K562 (cell line): ENCODE measurements around the gene HOXA7. TPM values are rescaled to one million over a fixed set of nuclear protein-coding genes. Genes with fewer than 3 reads are reported as not detected.

Source experiments
- ATAC-seq: fragments of 200-7000 bp; cut with Tn5 transposase; 3 replicates; pipeline ENCODE4 v1.9.1; 2020; ENCODE audit warnings: moderate library complexity
- BruUV-seq: library from RNA; stranded (reverse); fragments of 400-500 nt; replicated peaks from 2 replicates; lab custom pipeline; 2021; lab: Mats Ljungman, UMichigan
- CTCF ChIA-PET: fragments of 300-600 bp; formaldehyde crosslinking; extraction: SDS; loops from one replicate; lab custom pipeline; 2021; ENCODE audit warnings: low intra/inter-chr PET ratio; lab: Yijun Ruan, JAX
- POLR2A ChIA-PET: fragments of 300-600, 350-650 bp; sonication (Branson Sonifier 250); formaldehyde crosslinking; extraction: SDS; loops from one replicate; lab custom pipeline; 2021; ENCODE audit warnings: antibody characterized with exemption, inconsistent platforms; lab: Yijun Ruan, JAX
- DNase-seq, 4 experiments: peaks; one replicate each; pipeline versions ENCODE4 v3.0.0 to v3.0.0-alpha.2; 2011 to 2018; ENCODE audit warnings: low spot score in 3 of 4, mixed read lengths in 3 of 4; ENCODE audit errors: extremely low read depth in 1 of 4
- FAIRE-seq: peaks from 2 replicates; lab custom pipeline; 2011; peaks lifted over from hg19 to GRCh38; lab: Jason Lieb, UNC
- H2AFZ ChIP-seq: 2 replicates; pipeline ENCODE4 v1.6.0; 2011; ENCODE audit warnings: low read depth, low read length, control low read depth, inconsistent platforms
- H3K27ac ChIP-seq: fragments of 200-600 bp; 3 replicates; pipeline ENCODE4 v1.8.0; 2011; ENCODE audit warnings: low read depth, mild to moderate bottlenecking, control low read depth, inconsistent platforms, low read length, moderate library complexity, mixed read lengths; ENCODE audit errors: extremely low read depth
- H3K27me3 ChIP-seq, 2 experiments: fragments of 300-600 bp in 1 of 2; 2 replicates in 1 of 2; 3 replicates in 1 of 2; pipeline versions ENCODE4 v1.6.0 to v1.8.0; 2011; ENCODE audit warnings: inconsistent platforms in 2 of 2, low read length in 2 of 2, mild to moderate bottlenecking in 1 of 2, mixed read lengths in 1 of 2, moderate library complexity in 1 of 2; ENCODE audit not compliant: control insufficient read depth in 2 of 2, insufficient read depth in 2 of 2
- H3K36me3 ChIP-seq: fragments of 300-600 bp; 3 replicates; pipeline ENCODE4 v1.8.0; 2011; ENCODE audit warnings: mild to moderate bottlenecking, low read length, inconsistent platforms; ENCODE audit not compliant: control insufficient read depth, insufficient read depth
- H3K4me1 ChIP-seq, 2 experiments: fragments of 200-600 bp in 1 of 2; replicated peaks in 1 of 2; 2 replicates in 1 of 2; 3 replicates in 1 of 2; pipeline versions ENCODE4 v1.5.1 to v1.8.0; 2011; ENCODE audit warnings: inconsistent platforms in 2 of 2, low read length in 2 of 2, mild to moderate bottlenecking in 1 of 2, mixed read lengths in 1 of 2, moderate library complexity in 1 of 2; ENCODE audit not compliant: control insufficient read depth in 2 of 2, insufficient read depth in 2 of 2
- H3K4me2 ChIP-seq: 2 replicates; pipeline ENCODE4 v1.6.1; 2011; ENCODE audit warnings: low read length, control low read depth, inconsistent platforms, mixed read lengths; ENCODE audit not compliant: insufficient read depth
- H3K4me3 ChIP-seq: fragments of 200-600 bp; sonication (generic), shearing (Covaris generic); 2 replicates; pipeline ENCODE4 v1.5.1; 2016; ENCODE audit warnings: control low read depth, inconsistent platforms
- H3K79me2 ChIP-seq: fragments of 200-600 bp; 3 replicates; pipeline ENCODE4 v1.8.0; 2011; ENCODE audit warnings: low read length, inconsistent platforms; ENCODE audit not compliant: control insufficient read depth, insufficient read depth
- H3K9ac ChIP-seq, 2 experiments: 2 replicates each; pipeline versions ENCODE4 v1.6.0 to v1.6.1; 2011; ENCODE audit warnings: low read depth in 2 of 2, low read length in 2 of 2, control low read depth in 1 of 2, inconsistent platforms in 1 of 2, mild to moderate bottlenecking in 1 of 2, mixed read lengths in 1 of 2; ENCODE audit not compliant: insufficient read depth in 1 of 2
- H3K9me1 ChIP-seq: one replicate; pipeline ENCODE4 v1.6.0; 2011; ENCODE audit warnings: inconsistent platforms, mild to moderate bottlenecking, low read length, moderate library complexity; ENCODE audit not compliant: control insufficient read depth, insufficient read depth
- H3K9me3 ChIP-seq: replicated peaks from 2 replicates; pipeline ENCODE4 v1.5.1; 2011; ENCODE audit warnings: low read depth, low read length, inconsistent platforms; ENCODE audit not compliant: control insufficient read depth, insufficient read depth
- H4K20me1 ChIP-seq: replicated peaks from 2 replicates; pipeline ENCODE4 v1.6.1; 2011; ENCODE audit warnings: low read length, inconsistent platforms, mixed read lengths; ENCODE audit not compliant: control insufficient read depth, insufficient read depth
- ATF4 ChIP-seq: fragments of 450-650 bp; formaldehyde crosslinking; IDR thresholded peaks from 2 replicates; pipeline ENCODE4 v1.4.0; 2022; ENCODE audit warnings: mild to moderate bottlenecking, moderate library complexity
- BRCA1 ChIP-seq, 2 experiments: fragments of 450-650 bp in 1 of 2; sonication (generic) in 1 of 2; formaldehyde crosslinking in 1 of 2; IDR thresholded peaks; 2 replicates each; pipeline versions ENCODE4 v1.5.0 to v1.6.1; 2017 to 2020; ENCODE audit warnings: mild to moderate bottlenecking in 1 of 2, missing genetic modification reagents in 1 of 2
- ESRRA ChIP-seq: fragments of 450-650 bp; IDR thresholded peaks from 2 replicates; pipeline ENCODE4 v1.6.1; 2014; ENCODE audit warnings: low read depth, mild to moderate bottlenecking, moderate library complexity, borderline replicate concordance
- HDAC6 ChIP-seq: IDR thresholded peaks from 2 replicates; pipeline ENCODE4 v1.6.1; 2012; ENCODE audit warnings: low read depth, mild to moderate bottlenecking, control low read depth, inconsistent platforms, low read length, moderate library complexity
- HOMEZ ChIP-seq: fragments of 250-450 bp; sonication (Bioruptor Pico); IDR thresholded peaks from 2 replicates; pipeline ENCODE4 v1.4.0; 2020; ENCODE audit warnings: mild to moderate bottlenecking, moderate library complexity
- KDM2B ChIP-seq: fragments of 250-450 bp; sonication (Bioruptor Pico); IDR thresholded peaks from 2 replicates; pipeline ENCODE4 v1.8.0; 2021; ENCODE audit warnings: mild to moderate bottlenecking, moderate library complexity
- MBD1 ChIP-seq: fragments of 250-450 bp; sonication (Bioruptor Pico); IDR thresholded peaks from 2 replicates; pipeline ENCODE4 v1.8.0; 2022; ENCODE audit warnings: inconsistent platforms
- PHF21A ChIP-seq: fragments of 450-650 bp; IDR thresholded peaks from 2 replicates; pipeline ENCODE4 v1.6.1; 2017; ENCODE audit warnings: low read depth, borderline replicate concordance
- POLR2AphosphoS5 ChIP-seq: IDR thresholded peaks from 2 replicates; pipeline ENCODE4 v1.6.1; 2011; ENCODE audit warnings: mild to moderate bottlenecking, low read depth, low read length, moderate library complexity; ENCODE audit not compliant: control insufficient read depth, insufficient read depth
- SAFB ChIP-seq: fragments of 200-400 bp; formaldehyde crosslinking; IDR thresholded peaks from 2 replicates; pipeline ENCODE4 v1.6.1; 2017; ENCODE audit warnings: low read depth, low read length, borderline replicate concordance
- SPI1 ChIP-seq: IDR thresholded peaks from 2 replicates; pipeline ENCODE4 v1.6.1; 2011; ENCODE audit warnings: low read depth, low read length, control low read depth, borderline replicate concordance
- TBP ChIP-seq: optimal IDR thresholded peaks from 2 replicates; pipeline ENCODE3; 2011; ENCODE audit warnings: low read depth, low read length, improper control_type of control experiment
- ZBTB2 ChIP-seq: fragments of 450-650 bp; IDR thresholded peaks from 2 replicates; pipeline ENCODE4 v1.6.1; 2016; ENCODE audit warnings: antibody characterized with exemption
- ZNF143 ChIP-seq: sonication (generic); formaldehyde crosslinking; IDR thresholded peaks from 2 replicates; pipeline ENCODE4 v1.9.0; 2022; ENCODE audit warnings: mild to moderate bottlenecking, missing genetic modification reagents
- ZNF445 ChIP-seq: fragments of 250-450 bp; sonication (Bioruptor Pico); IDR thresholded peaks from 2 replicates; pipeline ENCODE4 v1.4.0; 2020; ENCODE audit warnings: low read depth, mild to moderate bottlenecking, moderate library complexity
- ZNF584 ChIP-seq: fragments of 200-800 bp; sonication (Bioruptor generic); IDR thresholded peaks from 2 replicates; pipeline ENCODE4 v1.6.1; 2016; ENCODE audit warnings: low read depth, mild to moderate bottlenecking, missing genetic modification characterization, missing compliant biosample characterization
- WGBS: fragments of 100-300 bp; shearing (Covaris generic); methylation state at CpG from one replicate; pipeline ENCODE4 v1.1.6; 2016; ENCODE audit warnings: low coverage, mixed read lengths; ENCODE audit not compliant: insufficient coverage; ENCODE audit errors: missing lambda C conversion rate; 5-methylcytosine and 5-hydroxymethylcytosine counted together
- in situ Hi-C: fragments of 300-500 bp; cut with MboI; formaldehyde crosslinking; loops from 4 replicates; pipeline ENCODE4 v1.15.0; 2018; ENCODE audit warnings: inconsistent platforms, mixed read lengths
- intact Hi-C: fragments of 100-400 bp; cut with micrococcal nuclease; formaldehyde crosslinking; loops from 2 replicates; pipeline ENCODE4 v1.14.2; 2022
- polyA plus RNA-seq, 8 experiments: library from polyadenylated mRNA; depleted of rRNA in 4 of 8; stranded (reverse) in 5 of 8; unstranded in 3 of 8; fragments of >200 nt; fragmentation: Nextera tagmentation in 2 of 8; fragmentation: Illumina TruSeq in 1 of 8; extraction: Ambion mirVana in 2 of 8; extraction: Trizol in 1 of 8; gene quantifications; 2 replicates each; pipeline versions ENCODE4 v1.2.1 to v1.2.3, GENCODE V29; 2011 to 2014; ENCODE audit warnings: inconsistent platforms in 1 of 8, missing spikeins in 1 of 8
- total RNA-seq, 7 experiments: library from RNA; depleted of rRNA in 6 of 7; stranded (reverse); fragments of >200 nt in 6 of 7; fragmentation: Illumina TruSeq in 2 of 7; extraction: Trizol in 2 of 7; gene quantifications; 2 replicates each; pipeline versions ENCODE4 v1.2.1 to v1.2.3, GENCODE V29; 2011 to 2021; ENCODE audit warnings: low replicate concordance in 1 of 7

Gene HOXA7
- total and polyA plus RNA-seq, 9 of the 15 experiments (the other 6 are each of a cell fraction or from before 2014, with no cell fraction given) = not detected

GRCh38 chr7:27176962-27177794 is 20.7 kb upstream of the HOXA7 start:
- ATAC-seq (no peak), DNase-seq (no peak), FAIRE-seq (no peak)
- no peak overlapping the region for H2AFZ ChIP-seq
- intact Hi-C loops (no loop called here), in situ Hi-C loops (no loop called here)
- WGBS = 2% methylated on average over 20 of the region's 22 CpGs
- peaks cover 27 to 73% of the 10 kb centered on the region in 2 experiments for H3K27me3 ChIP-seq
- no peak overlapping the region for H3K4me3 ChIP-seq
- no peak overlapping the region for H3K27ac ChIP-seq
- peaks cover 0 to 7% of the 10 kb centered on the region in 2 experiments; a peak in 1 of 5 replicates for H3K4me1 ChIP-seq
- no peaks in the 10 kb centered on the region for H3K9me1 ChIP-seq
- H4K20me1 ChIP-seq = no peaks in the 10 kb centered on the region
- TF ChIP-seq ZNF584 (CRISPR knock-in tag) = no peak
- TF ChIP-seq PHF21A = no peak
- TF ChIP-seq ZNF445 (CRISPR knock-in tag) = no peak
- TF ChIP-seq SAFB = no peak
- no peak for TF ChIP-seq ZBTB2
- no peak for TF ChIP-seq ZNF143 (CRISPR knock-in tag)
- TF ChIP-seq MBD1 (CRISPR knock-in tag) = no peak
- TF ChIP-seq SPI1 = no peak
- TF ChIP-seq BRCA1 (IDR thresholded peaks at IDR 0.05) = no peak
- TF ChIP-seq BRCA1 (CRISPR knock-in tag; IDR thresholded peaks at IDR 0.05) = no peak
- TF ChIP-seq TBP = no peak
- TF ChIP-seq HDAC6 = no peak
- no peak for TF ChIP-seq KDM2B (CRISPR knock-in tag)
- no peak for TF ChIP-seq ESRRA
- TF ChIP-seq ATF4 = no peak
- TF ChIP-seq POLR2AphosphoS5 = no peak
- TF ChIP-seq HOMEZ = no peak
- H3K36me3 ChIP-seq = no peaks in the 10 kb centered on the region
- BruUV-seq = no TSS peak
- no peaks in the 10 kb centered on the region for H3K79me2 ChIP-seq
- POLR2A ChIA-PET = no interaction called here
- CTCF ChIA-PET = no interaction called here
- no peak overlapping the region for H3K4me2 ChIP-seq
- no peaks in the 10 kb centered on the region; the same call in 1 of the 2 replicates for H3K9me3 ChIP-seq
- H3K9ac ChIP-seq = no peak overlapping the region
